CD4-positive, alpha-beta T cell treated with Interleukin-2 at 100 ng/mL for 4 hours (primary cell): ENCODE data around the gene LRP8.

Source experiments
- DNase-seq: peaks from one replicate; pipeline ENCODE4 v3.0.0-alpha.2; 2020; ENCODE audit warnings: low spot score

The LRP8 gene

GRCh38 chr1:53359225-53359933, 31.5 kb upstream of the LRP8 start:
- no peak for DNase-seq

GRCh38 chr1:53356637-53357036, 28.8 kb upstream of the LRP8 start:
- no peak for DNase-seq

GRCh38 chr1:53354119-53354518, 26.2 kb upstream of the LRP8 start:
- no peak for DNase-seq

GRCh38 chr1:53352561-53352960, 24.7 kb upstream of the LRP8 start:
- DNase-seq = no peak

GRCh38 chr1:53350853-53351767, 23.2 kb upstream of the LRP8 start:
- DNase-seq = no peak

GRCh38 chr1:53349968-53350852, 22.3 kb upstream of the LRP8 start:
- DNase-seq = no peak

- no peak for DNase-seq
Observed at GRCh38 chr1:53349369-53349835, 21.5 kb upstream of the LRP8 start.

GRCh38 chr1:53348486-53349368, 20.9 kb upstream of the LRP8 start:
- DNase-seq = no peak

- no peak for DNase-seq
Observed at GRCh38 chr1:53346814-53347176, 18.9 kb upstream of the LRP8 start.

GRCh38 chr1:53345996-53346813, 18.3 kb upstream of the LRP8 start:
- DNase-seq = no peak

- DNase-seq = no peak
Observed at GRCh38 chr1:53344921-53345838, 17.3 kb upstream of the LRP8 start.

- DNase-seq = no peak
Observed at GRCh38 chr1:53343831-53344668, 16.2 kb upstream of the LRP8 start.

GRCh38 chr1:53342735-53343470, 15.0 kb upstream of the LRP8 start:
- DNase-seq = no peak

- no peak for DNase-seq
Observed at GRCh38 chr1:53341961-53342707, 14.3 kb upstream of the LRP8 start.

GRCh38 chr1:53341521-53341895, 13.6 kb upstream of the LRP8 start:
- DNase-seq = no peak

- peak; percentile 33 for DNase-seq
Observed at GRCh38 chr1:53340660-53341520, 13.0 kb upstream of the LRP8 start.
